Liver (tissue), 9 donors: Measurements from ENCODE around the gene ZNF70. TPM values are rescaled to one million over a fixed set of nuclear protein-coding genes. Genes with fewer than 3 reads are reported as not detected.
A peak's percentile ranks its signal among the peaks of the same experiment; 100 is the strongest.

ENCODE experiments used
- DNase-seq: peaks from one replicate; pipeline ENCODE4 v3.0.0-alpha.2; 2017; ENCODE audit warnings: low spot score
- H3K27ac ChIP-seq, 2 donors: one replicate each; pipeline ENCODE4 v1.7.0; 2013; ENCODE audit warnings: inconsistent platforms in 2 of 2, low read length in 2 of 2, control low read depth in 1 of 2, low read depth in 1 of 2, mild to moderate bottlenecking in 1 of 2
- H3K27me3 ChIP-seq, 4 donors: one replicate each; pipeline versions ENCODE4 v1.6.1 to v1.7.0; 2013; ENCODE audit warnings: low read length in 3 of 4, inconsistent platforms in 1 of 4, mild to moderate bottlenecking in 1 of 4, moderate library complexity in 1 of 4; ENCODE audit not compliant: control insufficient read depth in 4 of 4, insufficient read depth in 4 of 4
- H3K36me3 ChIP-seq, 4 donors: one replicate each; pipeline versions ENCODE4 v1.6.1 to v1.7.0; 2013; ENCODE audit warnings: low read length in 3 of 4, mild to moderate bottlenecking in 3 of 4, low read depth in 1 of 4, moderate library complexity in 1 of 4; ENCODE audit not compliant: control insufficient read depth in 4 of 4, insufficient read depth in 3 of 4
- H3K4me1 ChIP-seq, 4 donors: one replicate each; pipeline versions ENCODE4 v1.6.1 to v1.7.0; 2013; ENCODE audit warnings: low read length in 3 of 4, mild to moderate bottlenecking in 3 of 4, moderate library complexity in 1 of 4; ENCODE audit not compliant: control insufficient read depth in 4 of 4, insufficient read depth in 4 of 4
- H3K4me3 ChIP-seq, 3 donors: one replicate each; pipeline versions ENCODE4 v1.6.1 to v1.7.0; 2013; ENCODE audit warnings: low read length in 3 of 3, control low read depth in 1 of 3, low read depth in 1 of 3, mild to moderate bottlenecking in 1 of 3
- H3K9ac ChIP-seq, 2 donors: one replicate each; pipeline ENCODE4 v1.7.0; 2013; ENCODE audit warnings: low read length in 2 of 2, mild to moderate bottlenecking in 2 of 2, moderate library complexity in 2 of 2, control low read depth in 1 of 2, low read depth in 1 of 2
- H3K9me3 ChIP-seq, 4 donors: one replicate each; pipeline versions ENCODE4 v1.6.1 to v1.7.0; 2013; ENCODE audit warnings: low read length in 3 of 4; ENCODE audit not compliant: control insufficient read depth in 4 of 4
- EGR1 ChIP-seq, 2 donors: IDR thresholded peaks; 2 replicates each; pipeline ENCODE4 v1.6.1; 2016 to 2018; ENCODE audit warnings: antibody characterized with exemption in 2 of 2, low read depth in 2 of 2
- FOXA1 ChIP-seq: IDR thresholded peaks from 2 replicates; pipeline ENCODE4 v1.6.1; 2016; ENCODE audit warnings: antibody characterized with exemption
- FOXA2 ChIP-seq: IDR thresholded peaks from 2 replicates; pipeline ENCODE4 v1.6.1; 2016; ENCODE audit warnings: antibody characterized with exemption
- GABPA ChIP-seq, 2 donors: IDR thresholded peaks in 1 of 2; conservative IDR thresholded peaks in 1 of 2; 2 replicates each; pipeline ENCODE4 v1.6.1; 2016; ENCODE audit warnings: antibody characterized with exemption in 2 of 2, mild to moderate bottlenecking in 1 of 2, moderate library complexity in 1 of 2
- HNF4A ChIP-seq, 2 donors: conservative IDR thresholded peaks; 2 replicates each; pipeline ENCODE4 v1.6.1; 2016; ENCODE audit warnings: antibody characterized with exemption in 2 of 2, mild to moderate bottlenecking in 2 of 2
- HNF4G ChIP-seq: IDR thresholded peaks from 2 replicates; pipeline ENCODE4 v1.6.1; 2016; ENCODE audit warnings: antibody characterized with exemption
- JUND ChIP-seq, 2 donors: IDR thresholded peaks; 2 replicates each; pipeline ENCODE4 v1.6.1; 2016; ENCODE audit warnings: antibody characterized with exemption in 2 of 2
- NR2F2 ChIP-seq: IDR thresholded peaks from 2 replicates; pipeline ENCODE4 v1.6.1; 2016; ENCODE audit warnings: antibody characterized with exemption
- RAD21 ChIP-seq, 2 donors: IDR thresholded peaks; 2 replicates each; pipeline ENCODE4 v1.6.1; 2016; ENCODE audit warnings: antibody characterized with exemption in 2 of 2, mild to moderate bottlenecking in 2 of 2
- RXRA ChIP-seq, 2 donors: IDR thresholded peaks; 2 replicates each; pipeline ENCODE4 v1.6.1; 2017 to 2018; ENCODE audit warnings: antibody characterized with exemption in 2 of 2, mild to moderate bottlenecking in 1 of 2
- SP1 ChIP-seq: IDR thresholded peaks from 2 replicates; pipeline ENCODE4 v1.6.1; 2018; ENCODE audit warnings: antibody characterized with exemption, mild to moderate bottlenecking
- TAF1 ChIP-seq: conservative IDR thresholded peaks from 2 replicates; pipeline ENCODE4 v1.6.1; 2016; ENCODE audit warnings: antibody characterized with exemption, mild to moderate bottlenecking
- YY1 ChIP-seq: IDR thresholded peaks from 2 replicates; pipeline ENCODE4 v1.6.1; 2016; ENCODE audit warnings: antibody characterized with exemption, mild to moderate bottlenecking
- WGBS: extraction: QIAGEN DNeasy Blood & Tissue Kit; methylation state at CpG from one replicate; pipeline ENCODE4 v1.1.7; 2013; 5-methylcytosine and 5-hydroxymethylcytosine counted together
- polyA plus RNA-seq, 2 donors: library from polyadenylated mRNA; stranded (reverse) in 1 of 2; unstranded in 1 of 2; fragments of 200-250 nt in 1 of 2; fragments of >200 nt in 1 of 2; fragmentation: Nextera tagmentation in 1 of 2; extraction: Ambion mirVana in 1 of 2; gene quantifications; one replicate each; pipeline versions ENCODE4 v1.2.1 to v1.2.3, GENCODE V29; 2013 to 2015
- total RNA-seq, 2 donors: library from RNA; depleted of rRNA; stranded (reverse); fragments of >200 nt; gene quantifications; one replicate each; pipeline ENCODE4 v1.2.3, GENCODE V29; 2014
- TF ChIP-seq, protein P1 (sequence below): IDR thresholded peaks from 2 replicates; pipeline ENCODE4 v1.6.1; 2016; ENCODE audit warnings: antibody characterized with exemption, mild to moderate bottlenecking
- TF ChIP-seq, protein P2 (sequence below): IDR thresholded peaks from 2 replicates; pipeline ENCODE4 v1.6.1; 2016; ENCODE audit warnings: antibody characterized with exemption
- TF ChIP-seq, protein P3 (sequence below): fragments of 150-350 bp; IDR thresholded peaks from 2 replicates; pipeline ENCODE4 v1.5.1; 2017; ENCODE audit warnings: improper control_type of control experiment, low read depth, low read length; ENCODE audit not compliant: missing input control
- TF ChIP-seq, protein P4 (sequence below): IDR thresholded peaks from 2 replicates; pipeline ENCODE4 v1.6.1; 2016; ENCODE audit warnings: antibody characterized with exemption
- TF ChIP-seq, protein P5 (sequence below): IDR thresholded peaks from 2 replicates; pipeline ENCODE4 v1.6.1; 2016; ENCODE audit warnings: antibody characterized with exemption
- donor health status: healthy.
- donor health status: healthy.
- donor health status: healthy.
- donor health status: healthy.
- donor health status: healthy.

Gene ZNF70
- total and polyA plus RNA-seq, 4 donors, result 0.14 to 1.9 (median 0.68) TPM

DNA sequence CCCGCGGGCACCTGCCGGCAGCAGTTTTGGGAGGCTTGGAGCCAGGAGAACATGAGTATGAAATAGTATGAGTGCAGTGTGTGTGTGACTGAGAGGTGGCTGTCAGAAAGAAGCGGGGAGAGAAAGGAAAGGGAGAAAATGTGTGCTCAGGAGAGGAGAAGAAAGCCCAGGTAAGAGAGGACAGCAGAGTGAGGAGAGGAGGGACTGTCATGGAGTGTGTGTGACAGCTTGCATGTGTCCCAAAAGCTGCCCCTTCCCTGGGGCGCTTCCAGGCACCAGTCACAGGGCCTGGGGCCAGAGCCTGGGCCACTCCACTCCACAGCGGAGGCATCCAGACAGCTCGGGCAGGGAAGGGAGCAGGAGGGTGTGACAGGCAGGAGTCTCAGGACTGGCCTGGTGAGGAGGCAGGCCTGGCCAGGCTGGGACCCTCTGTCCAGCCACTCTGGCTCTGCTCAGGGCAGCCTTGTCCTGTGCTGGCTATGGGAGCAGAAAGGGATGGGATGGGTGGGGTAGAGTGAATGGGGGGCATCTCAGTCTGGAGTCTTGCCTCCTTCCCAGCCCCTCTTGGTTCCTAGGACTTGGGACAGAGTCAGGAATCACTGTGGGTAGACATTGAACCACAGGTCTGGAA, 22.7 kb upstream of the ZNF70 start (continued):
- TF ChIP-seq, protein P1, sequence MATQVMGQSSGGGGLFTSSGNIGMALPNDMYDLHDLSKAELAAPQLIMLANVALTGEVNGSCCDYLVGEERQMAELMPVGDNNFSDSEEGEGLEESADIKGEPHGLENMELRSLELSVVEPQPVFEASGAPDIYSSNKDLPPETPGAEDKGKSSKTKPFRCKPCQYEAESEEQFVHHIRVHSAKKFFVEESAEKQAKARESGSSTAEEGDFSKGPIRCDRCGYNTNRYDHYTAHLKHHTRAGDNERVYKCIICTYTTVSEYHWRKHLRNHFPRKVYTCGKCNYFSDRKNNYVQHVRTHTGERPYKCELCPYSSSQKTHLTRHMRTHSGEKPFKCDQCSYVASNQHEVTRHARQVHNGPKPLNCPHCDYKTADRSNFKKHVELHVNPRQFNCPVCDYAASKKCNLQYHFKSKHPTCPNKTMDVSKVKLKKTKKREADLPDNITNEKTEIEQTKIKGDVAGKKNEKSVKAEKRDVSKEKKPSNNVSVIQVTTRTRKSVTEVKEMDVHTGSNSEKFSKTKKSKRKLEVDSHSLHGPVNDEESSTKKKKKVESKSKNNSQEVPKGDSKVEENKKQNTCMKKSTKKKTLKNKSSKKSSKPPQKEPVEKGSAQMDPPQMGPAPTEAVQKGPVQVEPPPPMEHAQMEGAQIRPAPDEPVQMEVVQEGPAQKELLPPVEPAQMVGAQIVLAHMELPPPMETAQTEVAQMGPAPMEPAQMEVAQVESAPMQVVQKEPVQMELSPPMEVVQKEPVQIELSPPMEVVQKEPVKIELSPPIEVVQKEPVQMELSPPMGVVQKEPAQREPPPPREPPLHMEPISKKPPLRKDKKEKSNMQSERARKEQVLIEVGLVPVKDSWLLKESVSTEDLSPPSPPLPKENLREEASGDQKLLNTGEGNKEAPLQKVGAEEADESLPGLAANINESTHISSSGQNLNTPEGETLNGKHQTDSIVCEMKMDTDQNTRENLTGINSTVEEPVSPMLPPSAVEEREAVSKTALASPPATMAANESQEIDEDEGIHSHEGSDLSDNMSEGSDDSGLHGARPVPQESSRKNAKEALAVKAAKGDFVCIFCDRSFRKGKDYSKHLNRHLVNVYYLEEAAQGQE, result no peak
- TF ChIP-seq, protein P2, sequence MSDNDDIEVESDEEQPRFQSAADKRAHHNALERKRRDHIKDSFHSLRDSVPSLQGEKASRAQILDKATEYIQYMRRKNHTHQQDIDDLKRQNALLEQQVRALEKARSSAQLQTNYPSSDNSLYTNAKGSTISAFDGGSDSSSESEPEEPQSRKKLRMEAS, result no peak
- TF ChIP-seq EGR1 (IDR thresholded peaks at IDR 0.05; ENCODE audit: low read depth in 2 of 2) (no peak), NR2F2 (no peak)
- TF ChIP-seq, protein P3, sequence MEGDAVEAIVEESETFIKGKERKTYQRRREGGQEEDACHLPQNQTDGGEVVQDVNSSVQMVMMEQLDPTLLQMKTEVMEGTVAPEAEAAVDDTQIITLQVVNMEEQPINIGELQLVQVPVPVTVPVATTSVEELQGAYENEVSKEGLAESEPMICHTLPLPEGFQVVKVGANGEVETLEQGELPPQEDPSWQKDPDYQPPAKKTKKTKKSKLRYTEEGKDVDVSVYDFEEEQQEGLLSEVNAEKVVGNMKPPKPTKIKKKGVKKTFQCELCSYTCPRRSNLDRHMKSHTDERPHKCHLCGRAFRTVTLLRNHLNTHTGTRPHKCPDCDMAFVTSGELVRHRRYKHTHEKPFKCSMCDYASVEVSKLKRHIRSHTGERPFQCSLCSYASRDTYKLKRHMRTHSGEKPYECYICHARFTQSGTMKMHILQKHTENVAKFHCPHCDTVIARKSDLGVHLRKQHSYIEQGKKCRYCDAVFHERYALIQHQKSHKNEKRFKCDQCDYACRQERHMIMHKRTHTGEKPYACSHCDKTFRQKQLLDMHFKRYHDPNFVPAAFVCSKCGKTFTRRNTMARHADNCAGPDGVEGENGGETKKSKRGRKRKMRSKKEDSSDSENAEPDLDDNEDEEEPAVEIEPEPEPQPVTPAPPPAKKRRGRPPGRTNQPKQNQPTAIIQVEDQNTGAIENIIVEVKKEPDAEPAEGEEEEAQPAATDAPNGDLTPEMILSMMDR, result no peak

DNA sequence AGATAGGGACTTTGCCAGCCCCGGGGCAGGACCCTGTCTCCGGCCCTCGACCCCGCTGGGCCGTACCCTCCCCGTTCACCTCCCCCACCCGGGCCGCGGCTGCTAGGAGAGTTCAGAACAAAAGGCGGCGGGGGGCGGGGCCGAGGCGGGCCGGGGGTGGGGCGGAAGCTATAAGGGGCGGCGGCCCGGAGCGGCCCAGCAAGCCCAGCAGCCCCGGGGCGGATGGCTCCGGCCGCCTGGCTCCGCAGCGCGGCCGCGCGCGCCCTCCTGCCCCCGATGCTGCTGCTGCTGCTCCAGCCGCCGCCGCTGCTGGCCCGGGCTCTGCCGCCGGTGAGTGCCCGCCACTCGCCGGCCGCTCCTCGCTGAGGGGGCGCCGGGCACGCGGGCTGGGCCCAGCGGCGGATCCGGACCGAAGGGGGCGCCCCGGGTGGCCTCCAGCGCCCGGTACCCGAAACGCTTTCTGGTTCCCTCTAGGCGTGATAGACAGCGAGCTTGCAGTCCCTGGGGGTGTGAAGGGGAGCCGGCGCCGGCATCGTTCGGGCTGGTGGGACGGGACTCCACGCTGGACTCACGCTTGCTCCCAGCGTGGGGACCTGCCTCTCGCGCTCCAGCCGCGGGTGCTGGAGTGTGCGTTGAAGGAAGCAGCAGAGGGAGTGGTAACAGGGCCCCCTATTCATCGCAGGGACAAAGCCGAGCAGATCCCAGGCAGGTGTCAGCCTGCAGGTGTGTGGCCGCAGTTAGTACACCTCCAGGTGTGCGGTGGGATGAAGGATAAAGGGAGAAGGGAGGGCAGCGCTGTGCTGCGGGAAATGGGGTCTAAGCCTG, 21.9 kb upstream of the ZNF70 start, which contains the start of gene MMP11:
TSS of gene MMP11 (plus strand) at position 201 of the 825 bp plus-strand sequence. CDS start at position 223, 22 bp downstream.
- DNase-seq, result peak; percentile 75
- Histone ChIP-seq H3K9ac (no peak within 1 kb of the TSS), H3K4me3 (peak within 1 kb of the TSS in 1 of 3 donors; percentile 48), H3K36me3 (no peaks in the 10 kb centered on the region), H3K4me1 (peaks cover 0 to 30% (median 17%) of the 10 kb centered on the region in 4 donors), H3K27ac (no peak within 1 kb of the TSS), H3K27me3 (no peaks in the 10 kb centered on the region), H3K9me3 (no peaks in the 10 kb centered on the region)
- 8% methylated on average over 79 of the region's 79 CpGs for WGBS
- TF ChIP-seq, protein P3, result no peak
- no peak for TF ChIP-seq EGR1 (IDR thresholded peaks at IDR 0.05; ENCODE audit: low read depth in 2 of 2)
- TF ChIP-seq, protein P4, sequence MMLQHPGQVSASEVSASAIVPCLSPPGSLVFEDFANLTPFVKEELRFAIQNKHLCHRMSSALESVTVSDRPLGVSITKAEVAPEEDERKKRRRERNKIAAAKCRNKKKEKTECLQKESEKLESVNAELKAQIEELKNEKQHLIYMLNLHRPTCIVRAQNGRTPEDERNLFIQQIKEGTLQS, result no peak
- TF ChIP-seq HNF4A (conservative IDR thresholded peaks at IDR 0.05), result no peak
- TF ChIP-seq TAF1, result no peak
- TF ChIP-seq SP1, result no peak
- no peak for TF ChIP-seq HNF4G
- no peak for TF ChIP-seq YY1
- TF ChIP-seq, protein P2, result no peak
- no peak for TF ChIP-seq RXRA (IDR thresholded peaks at IDR 0.05)
- no peak for TF ChIP-seq GABPA (IDR thresholded peaks at IDR 0.05 in 1 of 2, conservative IDR thresholded peaks at IDR 0.05 in 1 of 2)
- TF ChIP-seq FOXA1, result no peak
- TF ChIP-seq, protein P5, sequence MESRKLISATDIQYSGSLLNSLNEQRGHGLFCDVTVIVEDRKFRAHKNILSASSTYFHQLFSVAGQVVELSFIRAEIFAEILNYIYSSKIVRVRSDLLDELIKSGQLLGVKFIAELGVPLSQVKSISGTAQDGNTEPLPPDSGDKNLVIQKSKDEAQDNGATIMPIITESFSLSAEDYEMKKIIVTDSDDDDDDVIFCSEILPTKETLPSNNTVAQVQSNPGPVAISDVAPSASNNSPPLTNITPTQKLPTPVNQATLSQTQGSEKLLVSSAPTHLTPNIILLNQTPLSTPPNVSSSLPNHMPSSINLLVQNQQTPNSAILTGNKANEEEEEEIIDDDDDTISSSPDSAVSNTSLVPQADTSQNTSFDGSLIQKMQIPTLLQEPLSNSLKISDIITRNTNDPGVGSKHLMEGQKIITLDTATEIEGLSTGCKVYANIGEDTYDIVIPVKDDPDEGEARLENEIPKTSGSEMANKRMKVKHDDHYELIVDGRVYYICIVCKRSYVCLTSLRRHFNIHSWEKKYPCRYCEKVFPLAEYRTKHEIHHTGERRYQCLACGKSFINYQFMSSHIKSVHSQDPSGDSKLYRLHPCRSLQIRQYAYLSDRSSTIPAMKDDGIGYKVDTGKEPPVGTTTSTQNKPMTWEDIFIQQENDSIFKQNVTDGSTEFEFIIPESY, result no peak
- no peak for TF ChIP-seq RAD21 (IDR thresholded peaks at IDR 0.05)
- no peak for TF ChIP-seq JUND (IDR thresholded peaks at IDR 0.05)
- TF ChIP-seq, protein P1, result no peak
- TF ChIP-seq FOXA2, result no peak
